HCT116 (cell line): ENCODE data around the gene ARCN1. TPM values are rescaled to one million over a fixed set of nuclear protein-coding genes. Genes with fewer than 3 reads are reported as not detected.

Experiments
- ATAC-seq: fragments of 200-7000 bp; cut with Tn5 transposase; 2 replicates; pipeline ENCODE4 v1.9.1; 2020; ENCODE audit warnings: mild to moderate bottlenecking, moderate library complexity
- BruUV-seq: library from RNA; stranded (reverse); fragments of 400-500 nt; replicated peaks from 2 replicates; lab custom pipeline; 2021; lab: Mats Ljungman, UMichigan
- CTCF ChIA-PET: fragments of 300-600 bp; sonication (Branson Sonifier 250); formaldehyde crosslinking; loops from one replicate; lab custom pipeline; 2021; ENCODE audit warnings: antibody characterized with exemption; lab: Charles Lee
- POLR2A ChIA-PET: fragments of 300-600, 350-600 bp; sonication (Branson Sonifier 250); formaldehyde crosslinking; loops from one replicate; lab custom pipeline; 2021; ENCODE audit warnings: antibody characterized with exemption; lab: Charles Lee
- RAD21 ChIA-PET, 2 experiments: fragments of 300-600 bp; sonication (Branson Sonifier 250); formaldehyde crosslinking; loops; one replicate each; lab custom pipeline; 2023; ENCODE audit warnings: low total read pairs in 2 of 2; ENCODE audit not compliant: uncharacterized antibody in 2 of 2, unreplicated experiment in 2 of 2, low non-redundant PET in 1 of 2; lab: Charles Lee
- DNase-seq: peaks from one replicate; pipeline ENCODE4 v3.0.0-alpha.2; 2010; ENCODE audit warnings: low read depth, low spot score
- H2AFZ ChIP-seq: fragments of 200-600 bp; shearing (Covaris generic), sonication (generic); 2 replicates; pipeline ENCODE4 v1.6.1; 2017; ENCODE audit warnings: low read depth, mixed run types, mixed read lengths, antibody characterized with exemption, low read length; ENCODE audit not compliant: poor library complexity, severe bottlenecking
- H3K27ac ChIP-seq: 2 replicates; pipeline ENCODE4 v1.5.1; 2012; ENCODE audit warnings: low read depth, low read length
- H3K27me3 ChIP-seq: fragments of 200-600 bp; sonication (generic); 2 replicates; pipeline ENCODE4 v1.6.1; 2016; ENCODE audit warnings: mixed run types, low read length, mixed read lengths; ENCODE audit not compliant: insufficient read depth
- H3K36me3 ChIP-seq, 2 experiments: fragments of 200-500 bp in 1 of 2; fragments of 200-600 bp in 1 of 2; sonication (Bioruptor generic) in 1 of 2; sonication (generic) in 1 of 2; 2 replicates each; pipeline versions ENCODE4 v1.5.1 to v1.6.1; 2014 to 2016; ENCODE audit warnings: low read length in 2 of 2, inconsistent platforms in 1 of 2, mixed read lengths in 1 of 2, mixed run types in 1 of 2; ENCODE audit not compliant: insufficient read depth in 2 of 2, control insufficient read depth in 1 of 2
- H3K4me1 ChIP-seq, 2 experiments: fragments of 200-600 bp in 1 of 2; sonication (generic) in 1 of 2; 2 replicates each; pipeline versions ENCODE4 v1.5.1 to v1.6.1; 2012 to 2017; ENCODE audit warnings: low read length in 2 of 2, inconsistent platforms in 1 of 2, mild to moderate bottlenecking in 1 of 2, mixed read lengths in 1 of 2, mixed run types in 1 of 2, moderate library complexity in 1 of 2; ENCODE audit not compliant: insufficient read depth in 2 of 2, control insufficient read depth in 1 of 2
- H3K4me2 ChIP-seq: fragments of 200-600 bp; sonication (generic); 2 replicates; pipeline ENCODE4 v1.6.1; 2017; ENCODE audit warnings: mixed run types, low read length, mixed read lengths
- H3K4me3 ChIP-seq, 2 experiments: fragments of 200-600 bp in 1 of 2; sonication (generic) in 1 of 2; replicated peaks in 1 of 2; 2 replicates each; pipeline ENCODE4 v1.5.1; 2011 to 2016; ENCODE audit warnings: low read length in 2 of 2, control low read depth in 1 of 2, low read depth in 1 of 2, mild to moderate bottlenecking in 1 of 2, mixed read lengths in 1 of 2, mixed run types in 1 of 2
- H3K79me2 ChIP-seq: fragments of 200-600 bp; sonication (generic); 2 replicates; pipeline ENCODE4 v1.6.1; 2017; ENCODE audit warnings: mild to moderate bottlenecking, mixed run types, low read length, moderate library complexity, mixed read lengths; ENCODE audit not compliant: insufficient read depth
- H3K9ac ChIP-seq: fragments of 200-600 bp; sonication (generic); 2 replicates; pipeline ENCODE4 v1.6.1; 2016; ENCODE audit warnings: low read length, mixed read lengths
- H3K9me2 ChIP-seq: fragments of 200-600 bp; sonication (generic), shearing (Covaris generic); 2 replicates; pipeline ENCODE4 v1.6.1; 2017; ENCODE audit warnings: mixed run types, mild to moderate bottlenecking, moderate library complexity; ENCODE audit not compliant: insufficient read depth
- H3K9me3 ChIP-seq, 2 experiments: fragments of 200-500 bp in 1 of 2; fragments of 200-600 bp in 1 of 2; sonication (Bioruptor generic) in 1 of 2; sonication (generic) in 1 of 2; 2 replicates each; pipeline ENCODE4 v1.6.1; 2014 to 2017; ENCODE audit warnings: low read length in 2 of 2, mixed read lengths in 2 of 2, inconsistent platforms in 1 of 2, low read depth in 1 of 2, mild to moderate bottlenecking in 1 of 2, mixed run types in 1 of 2, moderate library complexity in 1 of 2; ENCODE audit not compliant: control insufficient read depth in 1 of 2, insufficient read depth in 1 of 2
- H4K20me1 ChIP-seq: fragments of 200-600 bp; sonication (generic), shearing (Covaris generic); 2 replicates; pipeline ENCODE4 v1.6.1; 2017; ENCODE audit warnings: mixed run types, mild to moderate bottlenecking, moderate library complexity; ENCODE audit not compliant: insufficient read depth
- CBX3 ChIP-seq: IDR thresholded peaks from 2 replicates; pipeline ENCODE4 v1.6.1; 2012; ENCODE audit warnings: low read depth
- ELF1 ChIP-seq: IDR thresholded peaks from 2 replicates; pipeline ENCODE4 v1.6.1; 2012; ENCODE audit warnings: low read depth, borderline replicate concordance
- FOSL1 ChIP-seq: IDR thresholded peaks from 2 replicates; pipeline ENCODE4 v1.6.1; 2012; ENCODE audit warnings: low read depth
- POLR2AphosphoS5 ChIP-seq: IDR thresholded peaks from 2 replicates; pipeline ENCODE4 v1.6.1; 2011; ENCODE audit warnings: mild to moderate bottlenecking, low read depth, low read length, moderate library complexity
- RAD21 ChIP-seq: IDR thresholded peaks from 2 replicates; pipeline ENCODE4 v1.6.1; 2012; ENCODE audit warnings: low read depth, mild to moderate bottlenecking
- SIN3A ChIP-seq: IDR thresholded peaks from 2 replicates; pipeline ENCODE4 v1.6.1; 2012; ENCODE audit warnings: low read depth
- SP1 ChIP-seq: IDR thresholded peaks from 2 replicates; pipeline ENCODE4 v1.6.1; 2012; ENCODE audit warnings: low read depth
- SRF ChIP-seq: IDR thresholded peaks from 2 replicates; pipeline ENCODE4 v1.6.1; 2012; ENCODE audit warnings: low read depth
- TCF7L2 ChIP-seq: IDR thresholded peaks from 2 replicates; pipeline ENCODE4 v1.7.0; 2011; ENCODE audit warnings: borderline replicate concordance, inconsistent platforms; ENCODE audit not compliant: insufficient read depth, insufficient read length; ENCODE audit errors: extremely low read depth
- YY1 ChIP-seq: IDR thresholded peaks from 2 replicates; pipeline ENCODE4 v1.6.1; 2011; ENCODE audit warnings: low read length, low read depth, moderate library complexity, mild to moderate bottlenecking; ENCODE audit not compliant: insufficient replicate concordance; ENCODE audit errors: extremely low read depth
- ZFX ChIP-seq: fragments of 450-650 bp; IDR thresholded peaks from 2 replicates; pipeline ENCODE4 v1.6.1; 2017
- ZNF274 ChIP-seq: fragments of 200-500 bp; sonication (Bioruptor generic); IDR thresholded peaks from 2 replicates; pipeline ENCODE4 v1.6.1; 2014; ENCODE audit warnings: mild to moderate bottlenecking, low read depth, low read length, inconsistent platforms
- intact Hi-C: fragments of 100-400 bp; cut with micrococcal nuclease; formaldehyde crosslinking; loops from 2 replicates; pipeline ENCODE4 v1.10.0; 2022
- total RNA-seq: library from RNA; stranded (reverse); gene quantifications from one replicate; pipeline ENCODE4 v1.2.1, GENCODE V29; 2021; ENCODE audit not compliant: unreplicated experiment
- TF ChIP-seq, protein P1 (sequence below): IDR thresholded peaks from 2 replicates; pipeline ENCODE4 v1.6.1; 2012
- TF ChIP-seq, protein P2 (sequence below): IDR thresholded peaks from 2 replicates; pipeline ENCODE4 v1.6.1; 2011; ENCODE audit warnings: mild to moderate bottlenecking, low read length, moderate library complexity; ENCODE audit not compliant: insufficient replicate concordance; ENCODE audit errors: extremely low read depth
- TF ChIP-seq, protein P3 (sequence below): IDR thresholded peaks from 2 replicates; pipeline ENCODE4 v1.6.1; 2012

The ARCN1 gene
- total RNA-seq, 1 experiment from 2014 or later = 147 TPM

GRCh38 chr11:118544010-118544646 is 28.1 kb upstream of the ARCN1 start:
- no peak overlapping the region for H3K4me3 ChIP-seq
- H3K4me1 ChIP-seq = no peaks in the 10 kb centered on the region
- ATAC-seq = no peak
- TF ChIP-seq FOSL1 = no peak
- TF ChIP-seq ZFX = no peak
- no peak for TF ChIP-seq TCF7L2
- no peak for TF ChIP-seq RAD21
- TF ChIP-seq ELF1 = no peak
- TF ChIP-seq ZNF274 = no peak
- no peak for TF ChIP-seq SIN3A
- no peak for TF ChIP-seq SP1
- TF ChIP-seq CBX3 = no peak
- TF ChIP-seq, protein P1, sequence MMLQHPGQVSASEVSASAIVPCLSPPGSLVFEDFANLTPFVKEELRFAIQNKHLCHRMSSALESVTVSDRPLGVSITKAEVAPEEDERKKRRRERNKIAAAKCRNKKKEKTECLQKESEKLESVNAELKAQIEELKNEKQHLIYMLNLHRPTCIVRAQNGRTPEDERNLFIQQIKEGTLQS = no peak
- TF ChIP-seq SRF = no peak
- no peak for TF ChIP-seq POLR2AphosphoS5
- TF ChIP-seq, protein P2, sequence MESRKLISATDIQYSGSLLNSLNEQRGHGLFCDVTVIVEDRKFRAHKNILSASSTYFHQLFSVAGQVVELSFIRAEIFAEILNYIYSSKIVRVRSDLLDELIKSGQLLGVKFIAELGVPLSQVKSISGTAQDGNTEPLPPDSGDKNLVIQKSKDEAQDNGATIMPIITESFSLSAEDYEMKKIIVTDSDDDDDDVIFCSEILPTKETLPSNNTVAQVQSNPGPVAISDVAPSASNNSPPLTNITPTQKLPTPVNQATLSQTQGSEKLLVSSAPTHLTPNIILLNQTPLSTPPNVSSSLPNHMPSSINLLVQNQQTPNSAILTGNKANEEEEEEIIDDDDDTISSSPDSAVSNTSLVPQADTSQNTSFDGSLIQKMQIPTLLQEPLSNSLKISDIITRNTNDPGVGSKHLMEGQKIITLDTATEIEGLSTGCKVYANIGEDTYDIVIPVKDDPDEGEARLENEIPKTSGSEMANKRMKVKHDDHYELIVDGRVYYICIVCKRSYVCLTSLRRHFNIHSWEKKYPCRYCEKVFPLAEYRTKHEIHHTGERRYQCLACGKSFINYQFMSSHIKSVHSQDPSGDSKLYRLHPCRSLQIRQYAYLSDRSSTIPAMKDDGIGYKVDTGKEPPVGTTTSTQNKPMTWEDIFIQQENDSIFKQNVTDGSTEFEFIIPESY = no peak
- TF ChIP-seq YY1 = no peak
- TF ChIP-seq, protein P3, sequence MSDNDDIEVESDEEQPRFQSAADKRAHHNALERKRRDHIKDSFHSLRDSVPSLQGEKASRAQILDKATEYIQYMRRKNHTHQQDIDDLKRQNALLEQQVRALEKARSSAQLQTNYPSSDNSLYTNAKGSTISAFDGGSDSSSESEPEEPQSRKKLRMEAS = no peak
- no peak overlapping the region for H3K9ac ChIP-seq
- H3K27me3 ChIP-seq = no peaks in the 10 kb centered on the region
- H3K9me2 ChIP-seq = no peaks in the 10 kb centered on the region
- no peaks in the 10 kb centered on the region for H3K79me2 ChIP-seq
- no peak overlapping the region for H3K27ac ChIP-seq
- POLR2A ChIA-PET = no interaction called here
- no peak overlapping the region for H2AFZ ChIP-seq
- intact Hi-C loops = no loop called here
- RAD21 ChIA-PET = no interaction called here
- no peak overlapping the region for H3K4me2 ChIP-seq
- DNase-seq = no peak
- H3K9me3 ChIP-seq = no peaks in the 10 kb centered on the region
- no peaks in the 10 kb centered on the region for H4K20me1 ChIP-seq
- no TSS peak for BruUV-seq
- CTCF ChIA-PET = interaction anchor here (0.6 kb wide), 1 partner anchor 487 kb away, joined by 3 read pairs; no protein-coding TSS in a partner anchor
- peaks cover 0 to 2% of the 10 kb centered on the region in 2 experiments; a peak in 1 of 4 replicates for H3K36me3 ChIP-seq
